H9 (cell line): ENCODE results near the gene FLVCR2. TPM values are rescaled to one million over a fixed set of nuclear protein-coding genes. Genes with fewer than 3 reads are reported as not detected.

Experiments used
- DNase-seq: peaks from one replicate; pipeline ENCODE4 v3.0.0-alpha.2; 2017
- H2AFZ ChIP-seq: one replicate; pipeline ENCODE4 v1.6.1; 2013; ENCODE audit warnings: mild to moderate bottlenecking, low read length, control low read depth, moderate library complexity
- H2AK5ac ChIP-seq: 2 replicates; pipeline ENCODE4 v1.6.1; 2013; ENCODE audit warnings: low read length, control low read depth, mixed read lengths; ENCODE audit not compliant: insufficient read length
- H2BK120ac ChIP-seq: one replicate; pipeline ENCODE4 v1.6.1; 2013; ENCODE audit warnings: low read depth, mild to moderate bottlenecking, low read length, control low read depth, inconsistent platforms; ENCODE audit not compliant: poor library complexity, severe bottlenecking
- H2BK12ac ChIP-seq: 2 replicates; pipeline ENCODE4 v1.6.1; 2013; ENCODE audit warnings: low read length, control low read depth, mixed read lengths, low read depth; ENCODE audit not compliant: insufficient read length
- H2BK15ac ChIP-seq: 2 replicates; pipeline ENCODE4 v1.6.1; 2013; ENCODE audit warnings: low read depth, low read length, control low read depth
- H2BK20ac ChIP-seq: one replicate; pipeline ENCODE4 v1.6.1; 2013; ENCODE audit warnings: low read depth, mild to moderate bottlenecking, low read length, control low read depth, inconsistent platforms; ENCODE audit not compliant: poor library complexity, severe bottlenecking
- H2BK5ac ChIP-seq: 2 replicates; pipeline ENCODE4 v1.6.1; 2013; ENCODE audit warnings: low read length, control low read depth, mixed read lengths; ENCODE audit not compliant: insufficient read length
- H3K14ac ChIP-seq: 2 replicates; pipeline ENCODE4 v1.6.1; 2013; ENCODE audit warnings: low read length, control low read depth; ENCODE audit not compliant: insufficient read depth
- H3K18ac ChIP-seq: 2 replicates; pipeline ENCODE4 v1.6.1; 2013; ENCODE audit warnings: low read depth, mild to moderate bottlenecking, mixed read lengths, low read length, control low read depth; ENCODE audit not compliant: insufficient read length
- H3K23ac ChIP-seq: 2 replicates; pipeline ENCODE4 v1.6.1; 2013; ENCODE audit warnings: low read length, control low read depth, mixed read lengths, low read depth; ENCODE audit not compliant: insufficient read length
- H3K23me2 ChIP-seq: 2 replicates; pipeline ENCODE4 v1.6.1; 2013; ENCODE audit warnings: low read depth, mild to moderate bottlenecking, mixed read lengths, low read length, control low read depth; ENCODE audit not compliant: insufficient read length, poor library complexity, severe bottlenecking
- H3K27ac ChIP-seq: 2 replicates; pipeline ENCODE4 v1.5.1; 2013; ENCODE audit warnings: low read length, control low read depth, mixed read lengths, low read depth; ENCODE audit not compliant: insufficient read length
- H3K27me3 ChIP-seq: 2 replicates; pipeline ENCODE4 v1.6.1; 2013; ENCODE audit warnings: low read length, control low read depth, inconsistent platforms; ENCODE audit not compliant: insufficient read depth
- H3K4ac ChIP-seq: 2 replicates; pipeline ENCODE4 v1.6.1; 2013; ENCODE audit warnings: low read depth, mild to moderate bottlenecking, control low read depth, inconsistent platforms, low read length, moderate library complexity
- H3K4me1 ChIP-seq: 2 replicates; pipeline ENCODE4 v1.6.1; 2013; ENCODE audit warnings: low read length, control low read depth, inconsistent platforms; ENCODE audit not compliant: insufficient read depth
- H3K4me2 ChIP-seq: 2 replicates; pipeline ENCODE4 v1.6.1; 2013; ENCODE audit warnings: low read length, control low read depth, mixed read lengths; ENCODE audit not compliant: insufficient read length, insufficient read depth
- H3K56ac ChIP-seq: 2 replicates; pipeline ENCODE4 v1.6.1; 2013; ENCODE audit warnings: low read depth, mild to moderate bottlenecking, mixed read lengths, low read length, control low read depth; ENCODE audit not compliant: insufficient read length
- H3K79me1 ChIP-seq: 2 replicates; pipeline ENCODE4 v1.6.1; 2013; ENCODE audit warnings: low read depth, mild to moderate bottlenecking, moderate library complexity, low read length, control low read depth, inconsistent platforms; ENCODE audit not compliant: insufficient read depth, poor library complexity, severe bottlenecking
- H3K79me2 ChIP-seq: 2 replicates; pipeline ENCODE4 v1.6.1; 2013; ENCODE audit warnings: low read length, control low read depth, inconsistent platforms; ENCODE audit not compliant: insufficient read depth
- H3K9ac ChIP-seq: 2 replicates; pipeline ENCODE4 v1.6.1; 2013; ENCODE audit warnings: low read length, control low read depth, mixed read lengths; ENCODE audit not compliant: insufficient read length; ENCODE audit errors: extremely low read depth
- H3K9me3 ChIP-seq: one replicate; pipeline ENCODE4 v1.6.1; 2013; ENCODE audit warnings: low read depth, low read length, inconsistent platforms; ENCODE audit not compliant: control insufficient read depth
- H3T11ph ChIP-seq: one replicate; pipeline ENCODE4 v1.6.1; 2013; ENCODE audit warnings: mild to moderate bottlenecking, low read length, control low read depth, inconsistent platforms
- H4K20me1 ChIP-seq: one replicate; pipeline ENCODE4 v1.6.1; 2013; ENCODE audit not compliant: control insufficient read depth, insufficient read length, insufficient read depth
- H4K5ac ChIP-seq: 2 replicates; pipeline ENCODE4 v1.6.1; 2013; ENCODE audit warnings: low read depth, mild to moderate bottlenecking, mixed read lengths, low read length, control low read depth; ENCODE audit not compliant: insufficient read length
- H4K8ac ChIP-seq: replicated peaks from 2 replicates; pipeline ENCODE4 v1.6.1; 2013; ENCODE audit warnings: low read length, control low read depth, mixed read lengths, low read depth; ENCODE audit not compliant: insufficient read length
- H4K91ac ChIP-seq: 2 replicates; pipeline ENCODE4 v1.6.1; 2013; ENCODE audit warnings: low read depth, mild to moderate bottlenecking, moderate library complexity, mixed read lengths, low read length, control low read depth; ENCODE audit not compliant: insufficient read length
- H3K27ac Mint-ChIP-seq, 3 experiments: 2 replicates in 2 of 3; 3 replicates in 1 of 3; pipeline ENCODE4 v1.8.0; 2020 to 2021; ENCODE audit warnings: mixed read lengths in 3 of 3, mild to moderate bottlenecking in 1 of 3, moderate library complexity in 1 of 3
- H3K27me3 Mint-ChIP-seq: 2 replicates; pipeline ENCODE4 v1.8.0; 2021; ENCODE audit warnings: low read depth, mild to moderate bottlenecking, moderate library complexity, mixed read lengths
- H3K36me3 Mint-ChIP-seq, 3 experiments: 2 replicates in 2 of 3; 3 replicates in 1 of 3; pipeline ENCODE4 v1.8.0; 2020 to 2021; ENCODE audit warnings: low read depth in 3 of 3, mixed read lengths in 3 of 3; ENCODE audit not compliant: insufficient read depth in 1 of 3
- H3K4me1 Mint-ChIP-seq, 2 experiments: 2 replicates each; pipeline ENCODE4 v1.8.0; 2020; ENCODE audit warnings: mixed read lengths in 2 of 2
- H3K4me3 Mint-ChIP-seq, 2 experiments: 2 replicates in 1 of 2; 3 replicates in 1 of 2; pipeline ENCODE4 v1.8.0; 2020 to 2021; ENCODE audit warnings: mild to moderate bottlenecking in 2 of 2, mixed read lengths in 2 of 2, moderate library complexity in 1 of 2
- H3K9me3 Mint-ChIP-seq, 2 experiments: 2 replicates in 1 of 2; 3 replicates in 1 of 2; pipeline ENCODE4 v1.8.0; 2020; ENCODE audit warnings: mild to moderate bottlenecking in 2 of 2, mixed read lengths in 2 of 2, moderate library complexity in 1 of 2
- WGBS: extraction: QIAGEN DNeasy Blood & Tissue Kit; methylation state at CpG from one replicate; pipeline ENCODE4 v1.1.7; 2013; ENCODE audit warnings: missing lambda C conversion rate, low lambda C conversion rate, mixed read lengths; ENCODE audit not compliant: insufficient read length; ENCODE audit errors: extremely low coverage; 5-methylcytosine and 5-hydroxymethylcytosine counted together
- total RNA-seq: library from RNA; stranded (reverse); gene quantifications from 2 replicates; pipeline ENCODE4 v1.2.1, GENCODE V29; 2021
- TF ChIP-seq, protein P1 (sequence below): fragments of 200-600 bp; sonication (generic); conservative IDR thresholded peaks from 3 replicates; pipeline ENCODE4 v1.8.0; 2021; ENCODE audit warnings: antibody characterized with exemption, mild to moderate bottlenecking

FLVCR2 gene
- total RNA-seq, 1 experiment from 2014 or later = 7.1 TPM

GRCh38 chr14:75607842-75608640 is 29.6 kb downstream of the FLVCR2 start:
- no peaks in the 10 kb centered on the region for H3K27me3 ChIP-seq
- H4K8ac ChIP-seq = no peak overlapping the region
- no peak overlapping the region for H3K23ac ChIP-seq
- H3K79me1 ChIP-seq = no peaks in the 10 kb centered on the region
- H4K20me1 ChIP-seq = no peaks in the 10 kb centered on the region
- H2BK120ac ChIP-seq = no peak overlapping the region
- H3K4me1 ChIP-seq = no peaks in the 10 kb centered on the region
- no peak overlapping the region for H3K9ac ChIP-seq
- H3K27ac ChIP-seq = no peak overlapping the region
- DNase-seq = no peak
- H3K18ac ChIP-seq = no peak overlapping the region
- H2BK12ac ChIP-seq = no peak overlapping the region
- H4K5ac ChIP-seq = no peak overlapping the region
- H3K79me2 ChIP-seq = no peaks in the 10 kb centered on the region
- H3K56ac ChIP-seq = no peak overlapping the region
- no peaks in the 10 kb centered on the region for H3K9me3 ChIP-seq
- H3K36me3 Mint-ChIP-seq = peaks cover 0 to 1% (median 0%) of the 10 kb centered on the region in 3 experiments; a peak in 2 of 7 replicates
- H2BK15ac ChIP-seq = no peak overlapping the region
- no peak overlapping the region for H2AK5ac ChIP-seq
- no peak overlapping the region; a peak in 1 of 7 replicates for H3K27ac Mint-ChIP-seq
- TF ChIP-seq, protein P1, sequence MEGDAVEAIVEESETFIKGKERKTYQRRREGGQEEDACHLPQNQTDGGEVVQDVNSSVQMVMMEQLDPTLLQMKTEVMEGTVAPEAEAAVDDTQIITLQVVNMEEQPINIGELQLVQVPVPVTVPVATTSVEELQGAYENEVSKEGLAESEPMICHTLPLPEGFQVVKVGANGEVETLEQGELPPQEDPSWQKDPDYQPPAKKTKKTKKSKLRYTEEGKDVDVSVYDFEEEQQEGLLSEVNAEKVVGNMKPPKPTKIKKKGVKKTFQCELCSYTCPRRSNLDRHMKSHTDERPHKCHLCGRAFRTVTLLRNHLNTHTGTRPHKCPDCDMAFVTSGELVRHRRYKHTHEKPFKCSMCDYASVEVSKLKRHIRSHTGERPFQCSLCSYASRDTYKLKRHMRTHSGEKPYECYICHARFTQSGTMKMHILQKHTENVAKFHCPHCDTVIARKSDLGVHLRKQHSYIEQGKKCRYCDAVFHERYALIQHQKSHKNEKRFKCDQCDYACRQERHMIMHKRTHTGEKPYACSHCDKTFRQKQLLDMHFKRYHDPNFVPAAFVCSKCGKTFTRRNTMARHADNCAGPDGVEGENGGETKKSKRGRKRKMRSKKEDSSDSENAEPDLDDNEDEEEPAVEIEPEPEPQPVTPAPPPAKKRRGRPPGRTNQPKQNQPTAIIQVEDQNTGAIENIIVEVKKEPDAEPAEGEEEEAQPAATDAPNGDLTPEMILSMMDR = no peak
- H3K4me3 Mint-ChIP-seq = no peak overlapping the region
- H2BK20ac ChIP-seq = no peak overlapping the region
- H3K23me2 ChIP-seq = no peaks in the 10 kb centered on the region
- H3T11ph ChIP-seq = no peak overlapping the region
- H4K91ac ChIP-seq = no peak overlapping the region
- peaks cover 2 to 4% of the 10 kb centered on the region in 2 experiments; a peak in 3 of 5 replicates for H3K9me3 Mint-ChIP-seq
- peaks cover 2 to 4% of the 10 kb centered on the region in 2 experiments; a peak in 2 of 4 replicates for H3K4me1 Mint-ChIP-seq
- H3K14ac ChIP-seq = no peak overlapping the region
- no peak overlapping the region for H2AFZ ChIP-seq
- WGBS = no CpG with 5 or more reads among the region's 12 CpGs
- H3K4me2 ChIP-seq = no peak overlapping the region
- no peak overlapping the region for H2BK5ac ChIP-seq
- H3K27me3 Mint-ChIP-seq = peaks cover 2% of the 10 kb centered on the region; the same call in 1 of the 2 replicates
- no peak overlapping the region for H3K4ac ChIP-seq
